ENCODE data around the gene EPHB1.

DNA sequence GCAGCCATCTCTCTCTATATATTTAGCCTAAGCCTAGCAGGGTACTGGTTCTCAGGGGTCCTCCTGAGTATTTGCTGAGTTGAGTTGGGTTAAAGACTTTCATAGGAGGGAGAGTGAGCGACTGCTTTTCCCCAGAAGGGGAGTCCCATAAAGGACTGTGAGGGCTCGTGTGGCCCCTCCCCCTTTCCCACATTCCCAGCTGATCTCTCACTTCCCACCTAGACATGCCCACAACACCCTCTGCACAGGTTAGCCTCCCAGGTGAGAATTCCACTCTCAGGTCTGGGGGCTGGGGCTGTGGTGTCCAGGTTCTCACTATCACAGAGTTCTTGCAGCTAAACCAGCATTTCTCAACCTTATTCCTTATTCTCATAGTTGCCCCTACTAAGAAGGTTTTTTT, 15.8 kb downstream of the EPHB1 start:
- TF ChIP-seq, protein P1, sequence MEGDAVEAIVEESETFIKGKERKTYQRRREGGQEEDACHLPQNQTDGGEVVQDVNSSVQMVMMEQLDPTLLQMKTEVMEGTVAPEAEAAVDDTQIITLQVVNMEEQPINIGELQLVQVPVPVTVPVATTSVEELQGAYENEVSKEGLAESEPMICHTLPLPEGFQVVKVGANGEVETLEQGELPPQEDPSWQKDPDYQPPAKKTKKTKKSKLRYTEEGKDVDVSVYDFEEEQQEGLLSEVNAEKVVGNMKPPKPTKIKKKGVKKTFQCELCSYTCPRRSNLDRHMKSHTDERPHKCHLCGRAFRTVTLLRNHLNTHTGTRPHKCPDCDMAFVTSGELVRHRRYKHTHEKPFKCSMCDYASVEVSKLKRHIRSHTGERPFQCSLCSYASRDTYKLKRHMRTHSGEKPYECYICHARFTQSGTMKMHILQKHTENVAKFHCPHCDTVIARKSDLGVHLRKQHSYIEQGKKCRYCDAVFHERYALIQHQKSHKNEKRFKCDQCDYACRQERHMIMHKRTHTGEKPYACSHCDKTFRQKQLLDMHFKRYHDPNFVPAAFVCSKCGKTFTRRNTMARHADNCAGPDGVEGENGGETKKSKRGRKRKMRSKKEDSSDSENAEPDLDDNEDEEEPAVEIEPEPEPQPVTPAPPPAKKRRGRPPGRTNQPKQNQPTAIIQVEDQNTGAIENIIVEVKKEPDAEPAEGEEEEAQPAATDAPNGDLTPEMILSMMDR (IDR thresholded peaks at IDR 0.05; ENCODE audit: low read length), result no peak
- TF ChIP-seq EZH2 (IDR thresholded peaks at IDR 0.05; ENCODE audit: borderline replicate concordance, low read length), result no peak
